IMR-90 (cell line): ENCODE data around the gene CYB561D1. TPM values are rescaled to one million over a fixed set of nuclear protein-coding genes. Genes with fewer than 3 reads are reported as not detected.

Source experiments
- ATAC-seq: fragments of 200-7000 bp; cut with Tn5 transposase; 2 replicates; pipeline ENCODE4 v1.9.1; 2020; ENCODE audit warnings: low read depth, mild to moderate bottlenecking, moderate library complexity
- BruUV-seq: library from RNA; stranded (reverse); fragments of 400-500 nt; replicated peaks from 2 replicates; lab custom pipeline; 2021; lab: Mats Ljungman, UMichigan
- CTCF ChIA-PET: fragments of 300-600 bp; formaldehyde crosslinking; extraction: SDS; loops from one replicate; lab custom pipeline; 2021; ENCODE audit warnings: antibody characterized with exemption; lab: Yijun Ruan, JAX
- POLR2A ChIA-PET: fragments of 300-600 bp; sonication (Branson Sonifier 250); formaldehyde crosslinking; loops from one replicate; lab custom pipeline; 2022; ENCODE audit warnings: antibody characterized with exemption; ENCODE audit not compliant: unreplicated experiment; lab: Charles Lee
- DNase-seq: peaks from one replicate; pipeline ENCODE4 v3.0.0; 2013
- H2AFZ ChIP-seq: replicated peaks from 2 replicates; pipeline ENCODE3; 2013; ENCODE audit warnings: low read length, mild to moderate bottlenecking; ENCODE audit not compliant: poor library complexity
- H2AK5ac ChIP-seq: 2 replicates; pipeline ENCODE4 v1.6.1; 2013; ENCODE audit warnings: low read depth, low read length, inconsistent platforms
- H2AK9ac ChIP-seq: replicated peaks from 2 replicates; pipeline ENCODE3; 2013; ENCODE audit warnings: mild to moderate bottlenecking, low read depth, low read length, moderate library complexity; ENCODE audit not compliant: poor library complexity
- H2BK120ac ChIP-seq: 2 replicates; pipeline ENCODE4 v1.6.1; 2013; ENCODE audit warnings: low read depth, low read length, inconsistent platforms
- H2BK15ac ChIP-seq: 3 replicates; pipeline ENCODE4 v1.6.1; 2013; ENCODE audit warnings: low read depth, low read length, inconsistent platforms
- H2BK20ac ChIP-seq: 2 replicates; pipeline ENCODE4 v1.6.1; 2013; ENCODE audit warnings: low read depth, mild to moderate bottlenecking, inconsistent platforms, low read length, moderate library complexity
- H2BK5ac ChIP-seq: 2 replicates; pipeline ENCODE4 v1.6.1; 2013; ENCODE audit warnings: mild to moderate bottlenecking, low read depth, low read length, inconsistent platforms; ENCODE audit not compliant: poor library complexity, severe bottlenecking
- H3K14ac ChIP-seq: replicated peaks from 2 replicates; pipeline ENCODE4 v1.6.1; 2013; ENCODE audit warnings: low read depth, low read length, inconsistent platforms
- H3K18ac ChIP-seq: 2 replicates; pipeline ENCODE4 v1.6.1; 2013; ENCODE audit warnings: low read depth, low read length, control low read depth
- H3K23ac ChIP-seq: 2 replicates; pipeline ENCODE4 v1.6.1; 2013; ENCODE audit warnings: low read depth, low read length, inconsistent platforms
- H3K27ac ChIP-seq: 2 replicates; pipeline ENCODE4 v1.5.1; 2013; ENCODE audit warnings: mild to moderate bottlenecking, control low read depth, low read length; ENCODE audit not compliant: insufficient read depth
- H3K27me3 ChIP-seq: 2 replicates; pipeline ENCODE4 v1.6.1; 2013; ENCODE audit warnings: low read length; ENCODE audit not compliant: control insufficient read depth, insufficient read depth
- H3K36me3 ChIP-seq: 2 replicates; pipeline ENCODE4 v1.6.1; 2013; ENCODE audit warnings: low read length, mixed read lengths; ENCODE audit not compliant: control insufficient read depth, insufficient read depth
- H3K4ac ChIP-seq: 2 replicates; pipeline ENCODE4 v1.6.1; 2013; ENCODE audit warnings: low read depth, low read length, inconsistent platforms
- H3K4me1 ChIP-seq: 2 replicates; pipeline ENCODE4 v1.6.1; 2013; ENCODE audit warnings: low read length, mixed read lengths; ENCODE audit not compliant: control insufficient read depth, insufficient read depth
- H3K4me2 ChIP-seq: 2 replicates; pipeline ENCODE4 v1.6.1; 2013; ENCODE audit warnings: low read depth, mild to moderate bottlenecking, control low read depth, low read length, moderate library complexity
- H3K4me3 ChIP-seq: 2 replicates; pipeline ENCODE4 v1.5.1; 2013; ENCODE audit warnings: low read depth, mild to moderate bottlenecking, control low read depth, low read length, moderate library complexity; ENCODE audit not compliant: insufficient read depth
- H3K56ac ChIP-seq: 2 replicates; pipeline ENCODE4 v1.6.1; 2013; ENCODE audit warnings: low read length, inconsistent platforms; ENCODE audit not compliant: insufficient read depth; ENCODE audit errors: extremely low read depth
- H3K79me1 ChIP-seq, 2 experiments: 2 replicates each; pipeline ENCODE4 v1.6.1; 2013; ENCODE audit warnings: low read length in 2 of 2, inconsistent platforms in 1 of 2, low read depth in 1 of 2
- H3K9ac ChIP-seq: 2 replicates; pipeline ENCODE4 v1.6.1; 2013; ENCODE audit warnings: low read depth, low read length, control low read depth
- H3K9me1 ChIP-seq: 2 replicates; pipeline ENCODE4 v1.6.1; 2013; ENCODE audit warnings: low read length, inconsistent platforms; ENCODE audit not compliant: insufficient read depth
- H3K9me3 ChIP-seq: 2 replicates; pipeline ENCODE4 v1.6.1; 2013; ENCODE audit warnings: low read length; ENCODE audit not compliant: control insufficient read depth, insufficient read depth
- H4K20me1 ChIP-seq: 2 replicates; pipeline ENCODE4 v1.6.1; 2013; ENCODE audit warnings: low read length, inconsistent platforms; ENCODE audit not compliant: insufficient read depth
- H4K5ac ChIP-seq: 2 replicates; pipeline ENCODE4 v1.6.1; 2013; ENCODE audit warnings: mild to moderate bottlenecking, low read depth, low read length, control low read depth
- H4K8ac ChIP-seq, 2 experiments: 2 replicates each; pipeline ENCODE4 v1.6.1; 2013; ENCODE audit warnings: low read depth in 2 of 2, low read length in 2 of 2, control low read depth in 1 of 2, inconsistent platforms in 1 of 2
- H4K91ac ChIP-seq: 2 replicates; pipeline ENCODE4 v1.6.1; 2013; ENCODE audit warnings: low read depth, low read length, inconsistent platforms; ENCODE audit not compliant: insufficient read depth
- BHLHE40 ChIP-seq: fragments of 150-350 bp; IDR thresholded peaks from 2 replicates; pipeline ENCODE4 v1.6.1; 2016; ENCODE audit warnings: mild to moderate bottlenecking, low read depth, low read length
- CEBPB ChIP-seq: IDR thresholded peaks from 2 replicates; pipeline ENCODE4 v1.6.1; 2012; ENCODE audit warnings: low read depth, low read length, improper control_type of control experiment
- FOS ChIP-seq: fragments of 150-350 bp; IDR thresholded peaks from 2 replicates; pipeline ENCODE4 v1.6.1; 2016; ENCODE audit warnings: low read depth, low read length
- MAZ ChIP-seq: IDR thresholded peaks from 2 replicates; pipeline ENCODE4 v1.6.1; 2012; ENCODE audit warnings: low read depth, mild to moderate bottlenecking, low read length, improper control_type of control experiment, moderate library complexity, borderline replicate concordance
- MXI1 ChIP-seq: IDR thresholded peaks from 2 replicates; pipeline ENCODE4 v1.6.1; 2012; ENCODE audit warnings: low read depth, mild to moderate bottlenecking, low read length, moderate library complexity, borderline replicate concordance
- NFE2L2 ChIP-seq: fragments of 150-350 bp; IDR thresholded peaks from 2 replicates; pipeline ENCODE4 v1.6.1; 2016; ENCODE audit warnings: low read depth, mild to moderate bottlenecking, low read length
- POLR2A ChIP-seq: IDR thresholded peaks from 2 replicates; pipeline ENCODE4 v1.6.1; 2012; ENCODE audit warnings: mild to moderate bottlenecking, low read depth, low read length
- RAD21 ChIP-seq: IDR thresholded peaks from 2 replicates; pipeline ENCODE4 v1.6.1; 2012; ENCODE audit warnings: low read length, improper control_type of control experiment
- RCOR1 ChIP-seq: IDR thresholded peaks from 2 replicates; pipeline ENCODE4 v1.6.1; 2012; ENCODE audit warnings: mild to moderate bottlenecking, low read length, improper control_type of control experiment; ENCODE audit not compliant: insufficient replicate concordance
- RFX5 ChIP-seq: IDR thresholded peaks from 2 replicates; pipeline ENCODE4 v1.8.0; 2012; ENCODE audit warnings: low read depth, mild to moderate bottlenecking, low read length, moderate library complexity
- SMC3 ChIP-seq: fragments of 150-350 bp; IDR thresholded peaks from 2 replicates; pipeline ENCODE4 v1.6.1; 2016; ENCODE audit warnings: low read depth, mild to moderate bottlenecking, antibody characterized with exemption, low read length, moderate library complexity
- USF2 ChIP-seq: fragments of 150-350 bp; IDR thresholded peaks from 2 replicates; pipeline ENCODE4 v1.6.1; 2017; ENCODE audit warnings: mild to moderate bottlenecking, antibody characterized with exemption, low read length, low read depth
- WGBS, 2 experiments: methylation state at CpG; one replicate each; pipeline versions ENCODE4 v1.1.5 to v1.1.7; 2013; ENCODE audit warnings: missing lambda C conversion rate in 2 of 2; ENCODE audit not compliant: insufficient read length in 1 of 2; ENCODE audit errors: extremely low coverage in 2 of 2; 5-methylcytosine and 5-hydroxymethylcytosine counted together
- dilution Hi-C: fragments of 300-500 bp; cut with HindIII; formaldehyde crosslinking; loops from one replicate; pipeline ENCODE4 v1.14.3; 2018; ENCODE audit warnings: low sequenced_read_pairs; ENCODE audit not compliant: unreplicated experiment
- in situ Hi-C: fragments of 300-500 bp; cut with MboI; formaldehyde crosslinking; loops from 3 replicates; pipeline ENCODE4 v1.14.3; 2019; ENCODE audit warnings: low sequenced_read_pairs, inconsistent platforms, mixed read lengths
- intact Hi-C: fragments of 100-400 bp; cut with micrococcal nuclease; formaldehyde crosslinking; loops from 2 replicates; pipeline ENCODE4 v1.10.0; 2022
- polyA plus RNA-seq, 3 experiments: library from polyadenylated mRNA; depleted of rRNA; stranded (reverse); fragments of >200 nt; gene quantifications; 2 replicates each; pipeline ENCODE4 v1.2.3, GENCODE V29; 2012; ENCODE audit warnings: low replicate concordance in 1 of 3
- total RNA-seq: library from RNA; depleted of rRNA; stranded (reverse); fragments of >200 nt; gene quantifications from 2 replicates; pipeline ENCODE4 v1.2.3, GENCODE V29; 2012

Gene CYB561D1
- total and polyA plus RNA-seq, 2 of the 4 experiments (the other 2 are of a cell fraction) = 5.7 to 8.1 TPM

- peak within 1 kb of the TSS; percentile 83 for H3K56ac ChIP-seq
- peaks cover 10 to 23% of the 10 kb centered on the region in 2 experiments for H3K79me1 ChIP-seq
- no peaks in the 10 kb centered on the region for H3K36me3 ChIP-seq
- ATAC-seq = peak; percentile 93
- peak within 1 kb of the TSS; percentile 79 to 97 for H4K8ac ChIP-seq
- H2BK5ac ChIP-seq = peak within 1 kb of the TSS; percentile 92
- H4K91ac ChIP-seq = peak within 1 kb of the TSS; percentile 98
- H3K23ac ChIP-seq = peak within 1 kb of the TSS; percentile 96
- H3K27me3 ChIP-seq = no peaks in the 10 kb centered on the region
- peak within 1 kb of the TSS; percentile 65; the same call in 2 of the 3 replicates for H2BK15ac ChIP-seq
- ChIA-PET POLR2A (interaction anchor here (0.6 to 1.5 kb wide), 9 partner anchors 8 to 437 kb away, joined by 3 to 13 read pairs (median 5); partner anchors contain the start of genes AMPD2, GNAT2 and GPR61), CTCF (interaction anchor here (1.0 to 2.3 kb wide), 3 partner anchors 54 to 92 kb away, joined by 3 to 19 read pairs (median 4); partner anchors contain the start of gene CYB561D1)
- peak within 1 kb of the TSS; percentile 50 for H3K18ac ChIP-seq
- H4K20me1 ChIP-seq = peaks cover 43% of the 10 kb centered on the region
- intact Hi-C loops = loop anchor here (2.0 to 5.0 kb wide), 3 partner anchors 72 to 454 kb away; partner anchors contain the start of gene CSF1
- peak within 1 kb of the TSS; percentile 99 for H2AK5ac ChIP-seq
- no peak within 1 kb of the TSS for H2BK20ac ChIP-seq
- peaks cover under 1% of the 10 kb centered on the region; the same call in 1 of the 2 replicates for H3K9me1 ChIP-seq
- in situ Hi-C loops = loop anchor here (5.0 kb wide), 3 partner anchors 74 to 439 kb away; no protein-coding TSS in a partner anchor
- peaks cover 4% of the 10 kb centered on the region for H3K4me1 ChIP-seq
- DNase-seq = peak; percentile 96
- H3K9me3 ChIP-seq = no peaks in the 10 kb centered on the region
- H4K5ac ChIP-seq = peak within 1 kb of the TSS; percentile 61
- H3K4ac ChIP-seq = peak within 1 kb of the TSS; percentile 99
- H3K4me2 ChIP-seq = peak within 1 kb of the TSS; percentile 100
- dilution Hi-C loops = no loop called here
- no TSS peak for BruUV-seq
- H2BK120ac ChIP-seq = peak within 1 kb of the TSS; percentile 82
- H3K14ac ChIP-seq = peak within 1 kb of the TSS; percentile 98
- 1% methylated on average over 25 of the region's 68 CpGs; no CpG with 5 or more reads in 1 of the 2 experiments for WGBS, 2 experiments
- H3K4me3 ChIP-seq = peak within 1 kb of the TSS; percentile 66
- peak within 1 kb of the TSS; percentile 92 for H3K9ac ChIP-seq
- H2AK9ac ChIP-seq = peak within 1 kb of the TSS; percentile 99
- TF ChIP-seq BHLHE40 (0 out of 2 replicates have a peak, but pooled peaks have one; percentile 26), USF2 (peak; percentile 84), FOS (no peak), SMC3 (no peak), RCOR1 (no peak), CEBPB (peak; percentile 64; the same call in 1 of the 2 replicates), RAD21 (peak; percentile 15; the same call in 1 of the 2 replicates), MAZ (peak; percentile 41; the same call in 1 of the 2 replicates), POLR2A (peak; percentile 97), NFE2L2 (no peak), RFX5 (no peak), MXI1 (peak; percentile 46; the same call in 1 of the 2 replicates)
- peak within 1 kb of the TSS; percentile 94 for H3K27ac ChIP-seq
- H2AFZ ChIP-seq = peak within 1 kb of the TSS; percentile 97
Measured at GRCh38 chr1:109548321-109549267, 54.7 kb downstream of the CYB561D1 start, which contains the start of gene GNAI3. TSS of gene GNAI3 (plus strand) at chr1:109548615. CDS start at chr1:109548721, 106 bp downstream.
